K562 (cell line): ENCODE results near the gene BRD3. TPM values are rescaled to one million over a fixed set of nuclear protein-coding genes. Genes with fewer than 3 reads are reported as not detected.

Experiments
- ATAC-seq: fragments of 200-7000 bp; cut with Tn5 transposase; 3 replicates; pipeline ENCODE4 v1.9.1; 2020; ENCODE audit warnings: moderate library complexity
- BruUV-seq: library from RNA; stranded (reverse); fragments of 400-500 nt; replicated peaks from 2 replicates; lab custom pipeline; 2021; lab: Mats Ljungman, UMichigan
- CTCF ChIA-PET: fragments of 300-600 bp; formaldehyde crosslinking; extraction: SDS; loops from one replicate; lab custom pipeline; 2021; ENCODE audit warnings: low intra/inter-chr PET ratio; lab: Yijun Ruan, JAX
- POLR2A ChIA-PET: fragments of 300-600, 350-650 bp; sonication (Branson Sonifier 250); formaldehyde crosslinking; extraction: SDS; loops from one replicate; lab custom pipeline; 2021; ENCODE audit warnings: antibody characterized with exemption, inconsistent platforms; lab: Yijun Ruan, JAX
- DNase-seq, 4 experiments: peaks; one replicate each; pipeline versions ENCODE4 v3.0.0 to v3.0.0-alpha.2; 2011 to 2018; ENCODE audit warnings: low spot score in 3 of 4, mixed read lengths in 3 of 4; ENCODE audit errors: extremely low read depth in 1 of 4
- FAIRE-seq: peaks from 2 replicates; lab custom pipeline; 2011; peaks lifted over from hg19 to GRCh38; lab: Jason Lieb, UNC
- H2AFZ ChIP-seq: 2 replicates; pipeline ENCODE4 v1.6.0; 2011; ENCODE audit warnings: low read depth, low read length, control low read depth, inconsistent platforms
- H3K27ac ChIP-seq: fragments of 200-600 bp; 3 replicates; pipeline ENCODE4 v1.8.0; 2011; ENCODE audit warnings: low read depth, mild to moderate bottlenecking, control low read depth, inconsistent platforms, low read length, moderate library complexity, mixed read lengths; ENCODE audit errors: extremely low read depth
- H3K27me3 ChIP-seq, 2 experiments: fragments of 300-600 bp in 1 of 2; 2 replicates in 1 of 2; 3 replicates in 1 of 2; pipeline versions ENCODE4 v1.6.0 to v1.8.0; 2011; ENCODE audit warnings: inconsistent platforms in 2 of 2, low read length in 2 of 2, mild to moderate bottlenecking in 1 of 2, mixed read lengths in 1 of 2, moderate library complexity in 1 of 2; ENCODE audit not compliant: control insufficient read depth in 2 of 2, insufficient read depth in 2 of 2
- H3K36me3 ChIP-seq: fragments of 300-600 bp; 3 replicates; pipeline ENCODE4 v1.8.0; 2011; ENCODE audit warnings: mild to moderate bottlenecking, low read length, inconsistent platforms; ENCODE audit not compliant: control insufficient read depth, insufficient read depth
- H3K4me1 ChIP-seq, 2 experiments: fragments of 200-600 bp in 1 of 2; replicated peaks in 1 of 2; 2 replicates in 1 of 2; 3 replicates in 1 of 2; pipeline versions ENCODE4 v1.5.1 to v1.8.0; 2011; ENCODE audit warnings: inconsistent platforms in 2 of 2, low read length in 2 of 2, mild to moderate bottlenecking in 1 of 2, mixed read lengths in 1 of 2, moderate library complexity in 1 of 2; ENCODE audit not compliant: control insufficient read depth in 2 of 2, insufficient read depth in 2 of 2
- H3K4me2 ChIP-seq: 2 replicates; pipeline ENCODE4 v1.6.1; 2011; ENCODE audit warnings: low read length, control low read depth, inconsistent platforms, mixed read lengths; ENCODE audit not compliant: insufficient read depth
- H3K4me3 ChIP-seq: fragments of 200-600 bp; sonication (generic), shearing (Covaris generic); 2 replicates; pipeline ENCODE4 v1.5.1; 2016; ENCODE audit warnings: control low read depth, inconsistent platforms
- H3K79me2 ChIP-seq: fragments of 200-600 bp; 3 replicates; pipeline ENCODE4 v1.8.0; 2011; ENCODE audit warnings: low read length, inconsistent platforms; ENCODE audit not compliant: control insufficient read depth, insufficient read depth
- H3K9ac ChIP-seq, 2 experiments: 2 replicates each; pipeline versions ENCODE4 v1.6.0 to v1.6.1; 2011; ENCODE audit warnings: low read depth in 2 of 2, low read length in 2 of 2, control low read depth in 1 of 2, inconsistent platforms in 1 of 2, mild to moderate bottlenecking in 1 of 2, mixed read lengths in 1 of 2; ENCODE audit not compliant: insufficient read depth in 1 of 2
- H3K9me1 ChIP-seq: one replicate; pipeline ENCODE4 v1.6.0; 2011; ENCODE audit warnings: inconsistent platforms, mild to moderate bottlenecking, low read length, moderate library complexity; ENCODE audit not compliant: control insufficient read depth, insufficient read depth
- H3K9me3 ChIP-seq: replicated peaks from 2 replicates; pipeline ENCODE4 v1.5.1; 2011; ENCODE audit warnings: low read depth, low read length, inconsistent platforms; ENCODE audit not compliant: control insufficient read depth, insufficient read depth
- H4K20me1 ChIP-seq: replicated peaks from 2 replicates; pipeline ENCODE4 v1.6.1; 2011; ENCODE audit warnings: low read length, inconsistent platforms, mixed read lengths; ENCODE audit not compliant: control insufficient read depth, insufficient read depth
- CGGBP1 ChIP-seq: fragments of 250-450 bp; sonication (Bioruptor Pico); IDR thresholded peaks from 2 replicates; pipeline ENCODE4 v1.9.0; 2021; ENCODE audit warnings: mild to moderate bottlenecking
- ELK3 ChIP-seq: fragments of 450-650 bp; formaldehyde crosslinking; IDR thresholded peaks from 2 replicates; pipeline ENCODE4 v1.4.0; 2020; ENCODE audit warnings: mild to moderate bottlenecking
- HEY1 ChIP-seq: fragments of 250-450 bp; sonication (Bioruptor Pico); IDR thresholded peaks from 2 replicates; pipeline ENCODE4 v1.5.0; 2020; ENCODE audit warnings: mild to moderate bottlenecking, moderate library complexity, borderline replicate concordance
- MNT ChIP-seq, 2 experiments: fragments of 450-650 bp; conservative IDR thresholded peaks; 2 replicates each; pipeline ENCODE4 v1.6.1; 2017; ENCODE audit warnings: mild to moderate bottlenecking in 2 of 2, moderate library complexity in 2 of 2
- NCOA1 ChIP-seq: fragments of 450-650 bp; IDR thresholded peaks from 2 replicates; pipeline ENCODE4 v1.6.1; 2016; ENCODE audit warnings: low read depth
- RB1 ChIP-seq: fragments of 450-650 bp; IDR thresholded peaks from 2 replicates; pipeline ENCODE4 v1.6.1; 2017; ENCODE audit warnings: low read depth, mild to moderate bottlenecking
- TEAD1 ChIP-seq, 2 experiments: fragments of 450-650 bp in 1 of 2; sonication (generic) in 1 of 2; formaldehyde crosslinking; IDR thresholded peaks; 2 replicates each; pipeline versions ENCODE4 v1.4.0 to v1.8.0; 2020 to 2022; ENCODE audit warnings: mild to moderate bottlenecking in 2 of 2, missing genetic modification reagents in 1 of 2
- ZNF121 ChIP-seq: sonication (generic); formaldehyde crosslinking; conservative IDR thresholded peaks from 2 replicates; pipeline ENCODE4 v1.8.0; 2022; ENCODE audit warnings: missing genetic modification reagents
- WGBS: fragments of 100-300 bp; shearing (Covaris generic); methylation state at CpG from one replicate; pipeline ENCODE4 v1.1.6; 2016; ENCODE audit warnings: low coverage, mixed read lengths; ENCODE audit not compliant: insufficient coverage; ENCODE audit errors: missing lambda C conversion rate; 5-methylcytosine and 5-hydroxymethylcytosine counted together
- in situ Hi-C: fragments of 300-500 bp; cut with MboI; formaldehyde crosslinking; loops from 4 replicates; pipeline ENCODE4 v1.15.0; 2018; ENCODE audit warnings: inconsistent platforms, mixed read lengths
- intact Hi-C: fragments of 100-400 bp; cut with micrococcal nuclease; formaldehyde crosslinking; loops from 2 replicates; pipeline ENCODE4 v1.14.2; 2022
- polyA plus RNA-seq, 8 experiments: library from polyadenylated mRNA; depleted of rRNA in 4 of 8; stranded (reverse) in 5 of 8; unstranded in 3 of 8; fragments of >200 nt; fragmentation: Nextera tagmentation in 2 of 8; fragmentation: Illumina TruSeq in 1 of 8; extraction: Ambion mirVana in 2 of 8; extraction: Trizol in 1 of 8; gene quantifications; 2 replicates each; pipeline versions ENCODE4 v1.2.1 to v1.2.3, GENCODE V29; 2011 to 2014; ENCODE audit warnings: inconsistent platforms in 1 of 8, missing spikeins in 1 of 8
- total RNA-seq, 7 experiments: library from RNA; depleted of rRNA in 6 of 7; stranded (reverse); fragments of >200 nt in 6 of 7; fragmentation: Illumina TruSeq in 2 of 7; extraction: Trizol in 2 of 7; gene quantifications; 2 replicates each; pipeline versions ENCODE4 v1.2.1 to v1.2.3, GENCODE V29; 2011 to 2021; ENCODE audit warnings: low replicate concordance in 1 of 7

Gene BRD3
- total and polyA plus RNA-seq, 9 of the 15 experiments (the other 6 are each of a cell fraction or from before 2014, with no cell fraction given): 0.82 to 37.1 (median 4.2) TPM

GRCh38 chr9:134111064-134111463 is 43.2 kb upstream of the BRD3 start:
- Histone ChIP-seq H3K27ac (no peak overlapping the region), H2AFZ (no peak overlapping the region), H3K27me3 (peaks cover 7 to 13% of the 10 kb centered on the region in 2 experiments; a peak in 3 of 5 replicates), H3K9me1 (no peaks in the 10 kb centered on the region), H4K20me1 (no peaks in the 10 kb centered on the region), H3K36me3 (no peaks in the 10 kb centered on the region), H3K9ac (no peak overlapping the region), H3K4me1 (no peaks in the 10 kb centered on the region), H3K4me3 (no peak overlapping the region), H3K9me3 (no peaks in the 10 kb centered on the region), H3K79me2 (no peaks in the 10 kb centered on the region), H3K4me2 (no peak overlapping the region)
- WGBS: 15% methylated on average over 9 of the region's 9 CpGs
- BruUV-seq: no TSS peak
- intact Hi-C loops (no loop called here), in situ Hi-C loops (no loop called here)
- ATAC-seq (no peak), DNase-seq (no peak), FAIRE-seq (no peak)
- POLR2A ChIA-PET: no interaction called here
- no peak for TF ChIP-seq TEAD1 (CRISPR knock-in tag; IDR thresholded peaks at IDR 0.05)
- TF ChIP-seq RB1: no peak
- TF ChIP-seq MNT (conservative IDR thresholded peaks at IDR 0.05): no peak
- TF ChIP-seq ELK3 (CRISPR knock-in tag): no peak
- TF ChIP-seq NCOA1: no peak
- no peak for TF ChIP-seq HEY1 (CRISPR knock-in tag)
- TF ChIP-seq ZNF121 (CRISPR knock-in tag): no peak
- no peak for TF ChIP-seq CGGBP1 (CRISPR knock-in tag)
- CTCF ChIA-PET: no interaction called here
